GM12878 (cell line): ENCODE results near the gene DCLK2. TPM values are rescaled to one million over a fixed set of nuclear protein-coding genes. Genes with fewer than 3 reads are reported as not detected.

Experiments used
- ATAC-seq: fragments of 200-7000 bp; cut with Tn5 transposase; 3 replicates; pipeline ENCODE4 v1.9.1; 2020; ENCODE audit warnings: mild to moderate bottlenecking, moderate library complexity
- BruUV-seq: library from RNA; stranded (reverse); fragments of 400-500 nt; replicated peaks from 2 replicates; lab custom pipeline; 2021; lab: Mats Ljungman, UMichigan
- CTCF ChIA-PET: fragments of 300-600 bp; sonication (Branson Sonifier 250); formaldehyde crosslinking; extraction: SDS; loops from one replicate; lab custom pipeline; 2021; ENCODE audit warnings: inconsistent platforms; lab: Yijun Ruan, JAX
- POLR2A ChIA-PET: fragments of 350-600 bp; formaldehyde crosslinking; extraction: SDS; loops from one replicate; lab custom pipeline; 2021; ENCODE audit warnings: inconsistent platforms; lab: Charles Lee
- RAD21 ChIA-PET: fragments of 300-600 bp; sonication (Branson Sonifier 250); formaldehyde crosslinking; loops from one replicate; lab custom pipeline; 2023; ENCODE audit warnings: antibody characterized with exemption; ENCODE audit not compliant: unreplicated experiment; lab: Charles Lee
- SMC1A ChIA-PET: fragments of 300-600 bp; sonication (Branson Sonifier 250); formaldehyde crosslinking; loops from one replicate; lab custom pipeline; 2023; ENCODE audit not compliant: unreplicated experiment, uncharacterized antibody; lab: Charles Lee
- DNase-seq: peaks from one replicate; pipeline ENCODE4 v3.0.0-alpha.2; 2011; ENCODE audit warnings: low read depth, low spot score
- FAIRE-seq: peaks from 3 replicates; lab custom pipeline; 2011; peaks lifted over from hg19 to GRCh38; lab: Jason Lieb, UNC
- H2AFZ ChIP-seq: 2 replicates; pipeline ENCODE4 v1.6.0; 2011; ENCODE audit warnings: low read depth, low read length, control low read depth; ENCODE audit not compliant: control insufficient read depth
- H3K27ac ChIP-seq: 2 replicates; pipeline ENCODE4 v1.5.1; 2011; ENCODE audit warnings: control low read depth; ENCODE audit not compliant: control insufficient read depth, insufficient read depth
- H3K27me3 ChIP-seq, 2 experiments: replicated peaks in 1 of 2; 2 replicates each; pipeline versions ENCODE4 v1.6.0 to v1.6.1; 2011; ENCODE audit warnings: low read length in 1 of 2; ENCODE audit not compliant: control insufficient read depth in 2 of 2, insufficient read depth in 2 of 2
- H3K36me3 ChIP-seq, 2 experiments: 2 replicates each; pipeline ENCODE4 v1.5.1; 2011; ENCODE audit warnings: low read length in 1 of 2; ENCODE audit not compliant: control insufficient read depth in 2 of 2, insufficient read depth in 2 of 2
- H3K4me1 ChIP-seq: 2 replicates; pipeline ENCODE4 v1.6.1; 2011; ENCODE audit warnings: mild to moderate bottlenecking, low read length, moderate library complexity, mixed read lengths; ENCODE audit not compliant: control insufficient read depth, insufficient read depth
- H3K4me2 ChIP-seq: 2 replicates; pipeline ENCODE4 v1.6.0; 2011; ENCODE audit warnings: control low read depth; ENCODE audit not compliant: control insufficient read depth, insufficient read depth
- H3K4me3 ChIP-seq: fragments of 200-600 bp; sonication (generic); 2 replicates; pipeline ENCODE4 v1.5.1; 2016
- H3K79me2 ChIP-seq: 2 replicates; pipeline ENCODE4 v1.6.0; 2011; ENCODE audit warnings: low read length; ENCODE audit not compliant: control insufficient read depth, insufficient read depth
- H3K9ac ChIP-seq: 2 replicates; pipeline ENCODE4 v1.8.0; 2011; ENCODE audit warnings: low read length, control low read depth, mixed read lengths; ENCODE audit not compliant: control insufficient read depth, insufficient read depth
- H3K9me3 ChIP-seq: replicated peaks from 3 replicates; pipeline ENCODE4 v1.5.1; 2011; ENCODE audit warnings: mild to moderate bottlenecking, low read length; ENCODE audit not compliant: control insufficient read depth, insufficient read depth
- H4K20me1 ChIP-seq: 2 replicates; pipeline ENCODE4 v1.6.0; 2011; ENCODE audit not compliant: control insufficient read depth, insufficient read depth
- MTA2 ChIP-seq: fragments of 450-650 bp; IDR thresholded peaks from 2 replicates; pipeline ENCODE4 v1.6.1; 2016; ENCODE audit warnings: low read depth, mild to moderate bottlenecking, moderate library complexity
- NBN ChIP-seq: fragments of 450-650 bp; IDR thresholded peaks from 2 replicates; pipeline ENCODE4 v1.6.1; 2016
- NR2C1 ChIP-seq: fragments of 450-650 bp; IDR thresholded peaks from 2 replicates; pipeline ENCODE4 v1.6.1; 2017; ENCODE audit warnings: antibody characterized with exemption, mild to moderate bottlenecking, moderate library complexity
- POLR2A ChIP-seq: IDR thresholded peaks from 2 replicates; pipeline ENCODE4 v1.6.1; 2011; ENCODE audit warnings: low read depth, mild to moderate bottlenecking, low read length
- PRDM15 ChIP-seq: fragments of 450-650 bp; formaldehyde crosslinking; IDR thresholded peaks from 2 replicates; pipeline ENCODE4 v1.4.0; 2020; ENCODE audit warnings: mild to moderate bottlenecking, moderate library complexity
- STAT3 ChIP-seq: IDR thresholded peaks from 2 replicates; pipeline ENCODE4 v1.6.1; 2011; ENCODE audit warnings: low read depth, low read length, improper control_type of control experiment
- WGBS: methylation state at CpG from one replicate; pipeline ENCODE4 v1.1.6; 2016; ENCODE audit warnings: low lambda C conversion rate; ENCODE audit not compliant: insufficient replicate concordance, insufficient coverage; ENCODE audit errors: missing lambda C conversion rate; 5-methylcytosine and 5-hydroxymethylcytosine counted together
- in situ Hi-C: fragments of 300-500 bp; cut with MboI; formaldehyde crosslinking; loops from 9 replicates; pipeline ENCODE4 v1.14.3; 2018; ENCODE audit warnings: mixed read lengths
- intact Hi-C: fragments of 100-400 bp; cut with micrococcal nuclease; formaldehyde crosslinking; loops from one replicate; pipeline ENCODE4 v1.14.2; 2022; ENCODE audit not compliant: unreplicated experiment
- polyA plus RNA-seq, 11 experiments: library from polyadenylated mRNA; depleted of rRNA in 4 of 11; unstranded in 6 of 11; stranded (reverse) in 5 of 11; fragments of >200 nt; fragmentation: Nextera tagmentation in 4 of 11; fragmentation: Illumina TruSeq in 1 of 11; extraction: Ambion mirVana in 4 of 11; extraction: Trizol in 1 of 11; gene quantifications; 1 replicate in 1 of 11; 2 replicates in 10 of 11; pipeline versions ENCODE4 v1.2.1 to v1.2.3, GENCODE V29; 2011 to 2016; ENCODE audit warnings: inconsistent platforms in 2 of 11, missing spikeins in 2 of 11, low read depth in 1 of 11
- total RNA-seq, 4 experiments: library from RNA; depleted of rRNA in 3 of 4; stranded (reverse); fragments of >200 nt in 3 of 4; fragmentation: Illumina TruSeq in 1 of 4; extraction: Trizol in 1 of 4; gene quantifications; 2 replicates each; pipeline versions ENCODE4 v1.2.1 to v1.2.3, GENCODE V29; 2013 to 2021
- TF ChIP-seq, protein P1 (sequence below): fragments of 450-650 bp; conservative IDR thresholded peaks from 2 replicates; pipeline ENCODE4 v1.6.1; 2017; ENCODE audit warnings: mild to moderate bottlenecking, moderate library complexity
- TF ChIP-seq, protein P2 (sequence below): fragments of 450-650 bp; IDR thresholded peaks from 2 replicates; pipeline ENCODE4 v1.6.1; 2017; ENCODE audit warnings: borderline replicate concordance

DCLK2 gene
- total and polyA plus RNA-seq, 10 of the 15 experiments (the other 5 are each of a cell fraction or from before 2014, with no cell fraction given), result not detected

DNA sequence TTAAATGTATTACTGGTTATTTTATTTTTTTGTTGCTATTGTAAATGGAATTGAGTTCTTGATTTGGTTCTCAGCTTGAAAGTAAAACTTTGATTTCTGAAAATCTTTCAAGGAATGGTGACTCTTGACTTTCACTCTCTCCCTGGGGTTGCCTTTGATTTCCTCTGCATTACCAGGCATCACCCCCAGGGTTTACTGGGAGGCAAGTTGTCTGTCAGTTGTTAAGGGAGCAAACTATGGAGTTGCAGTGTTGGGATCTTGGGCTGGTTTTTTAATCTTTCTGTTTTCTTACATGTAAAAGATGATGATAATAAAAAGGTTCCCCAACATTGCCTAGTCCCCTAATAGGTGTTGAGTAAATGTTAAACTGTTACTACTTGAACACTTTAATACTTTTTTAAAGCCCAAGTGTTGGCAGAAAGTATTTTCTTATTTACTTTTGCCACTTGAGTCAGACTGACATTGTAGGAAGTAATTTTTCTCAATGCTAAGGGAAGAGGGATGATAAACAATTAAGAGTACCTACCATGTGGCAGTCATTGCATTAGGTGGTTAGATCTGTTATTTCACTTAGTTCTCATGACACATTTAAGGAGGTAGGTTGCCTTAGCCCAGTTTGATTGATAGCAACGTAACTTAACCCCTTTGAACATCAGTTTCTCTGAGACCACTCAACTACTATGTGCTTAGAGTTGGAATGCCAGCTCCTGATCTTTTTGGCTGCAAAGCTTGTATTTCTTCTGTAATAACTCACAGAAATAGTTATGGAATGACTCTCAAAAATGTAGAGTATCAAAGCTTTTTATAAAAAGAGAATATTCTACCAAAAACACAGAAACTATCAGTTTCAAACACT lies 67.1 kb downstream of the DCLK2 start:
- no peak overlapping the region for H2AFZ ChIP-seq
- no peaks in the 10 kb centered on the region for H3K4me1 ChIP-seq
- no peak overlapping the region for H3K4me2 ChIP-seq
- H3K36me3 ChIP-seq, result no peaks in the 10 kb centered on the region
- H3K27me3 ChIP-seq, result no peaks in the 10 kb centered on the region; a peak in 1 of 4 replicates
- no peak overlapping the region for H3K27ac ChIP-seq
- ChIA-PET CTCF (interaction anchor here (1.2 kb wide), 1 partner anchor 49 kb away, joined by 3 read pairs; no protein-coding TSS in a partner anchor), SMC1A (no interaction called here), RAD21 (no interaction called here)
- no peaks in the 10 kb centered on the region for H3K9me3 ChIP-seq
- in situ Hi-C loops, result no loop called here
- H4K20me1 ChIP-seq, result no peaks in the 10 kb centered on the region
- WGBS, result 0% methylated on average over 1 of the region's 1 CpG
- H3K4me3 ChIP-seq, result no peak overlapping the region
- no peak for TF ChIP-seq PRDM15 (CRISPR knock-in tag)
- TF ChIP-seq MTA2, result no peak
- TF ChIP-seq POLR2A, result no peak
- TF ChIP-seq, protein P1, sequence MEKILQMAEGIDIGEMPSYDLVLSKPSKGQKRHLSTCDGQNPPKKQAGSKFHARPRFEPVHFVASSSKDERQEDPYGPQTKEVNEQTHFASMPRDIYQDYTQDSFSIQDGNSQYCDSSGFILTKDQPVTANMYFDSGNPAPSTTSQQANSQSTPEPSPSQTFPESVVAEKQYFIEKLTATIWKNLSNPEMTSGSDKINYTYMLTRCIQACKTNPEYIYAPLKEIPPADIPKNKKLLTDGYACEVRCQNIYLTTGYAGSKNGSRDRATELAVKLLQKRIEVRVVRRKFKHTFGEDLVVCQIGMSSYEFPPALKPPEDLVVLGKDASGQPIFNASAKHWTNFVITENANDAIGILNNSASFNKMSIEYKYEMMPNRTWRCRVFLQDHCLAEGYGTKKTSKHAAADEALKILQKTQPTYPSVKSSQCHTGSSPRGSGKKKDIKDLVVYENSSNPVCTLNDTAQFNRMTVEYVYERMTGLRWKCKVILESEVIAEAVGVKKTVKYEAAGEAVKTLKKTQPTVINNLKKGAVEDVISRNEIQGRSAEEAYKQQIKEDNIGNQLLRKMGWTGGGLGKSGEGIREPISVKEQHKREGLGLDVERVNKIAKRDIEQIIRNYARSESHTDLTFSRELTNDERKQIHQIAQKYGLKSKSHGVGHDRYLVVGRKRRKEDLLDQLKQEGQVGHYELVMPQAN, result no peak
- TF ChIP-seq, protein P2, sequence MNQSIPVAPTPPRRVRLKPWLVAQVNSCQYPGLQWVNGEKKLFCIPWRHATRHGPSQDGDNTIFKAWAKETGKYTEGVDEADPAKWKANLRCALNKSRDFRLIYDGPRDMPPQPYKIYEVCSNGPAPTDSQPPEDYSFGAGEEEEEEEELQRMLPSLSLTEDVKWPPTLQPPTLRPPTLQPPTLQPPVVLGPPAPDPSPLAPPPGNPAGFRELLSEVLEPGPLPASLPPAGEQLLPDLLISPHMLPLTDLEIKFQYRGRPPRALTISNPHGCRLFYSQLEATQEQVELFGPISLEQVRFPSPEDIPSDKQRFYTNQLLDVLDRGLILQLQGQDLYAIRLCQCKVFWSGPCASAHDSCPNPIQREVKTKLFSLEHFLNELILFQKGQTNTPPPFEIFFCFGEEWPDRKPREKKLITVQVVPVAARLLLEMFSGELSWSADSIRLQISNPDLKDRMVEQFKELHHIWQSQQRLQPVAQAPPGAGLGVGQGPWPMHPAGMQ, result no peak
- TF ChIP-seq NBN, result no peak
- TF ChIP-seq STAT3, result no peak
- no peak for TF ChIP-seq NR2C1
- TF ChIP-seq, all 136 proteins: peak for 0
- POLR2A ChIA-PET, result no interaction called here
- DNase-seq, result no peak
- no peak for ATAC-seq
- H3K79me2 ChIP-seq, result no peaks in the 10 kb centered on the region
- no TSS peak for BruUV-seq
- intact Hi-C loops, result no loop called here
- no peak for FAIRE-seq
- no peak overlapping the region for H3K9ac ChIP-seq
